Tracheal epithelial cell (primary cell): ENCODE results near the gene DRAXIN. TPM values are rescaled to one million over a fixed set of nuclear protein-coding genes. Genes with fewer than 3 reads are reported as not detected.

Experiments used
- total RNA-seq: library from RNA; depleted of rRNA; stranded (reverse); fragments of >200 nt; gene quantifications from 2 replicates; pipeline ENCODE4 v1.2.1, GENCODE V29; 2014

The DRAXIN gene, protein sequence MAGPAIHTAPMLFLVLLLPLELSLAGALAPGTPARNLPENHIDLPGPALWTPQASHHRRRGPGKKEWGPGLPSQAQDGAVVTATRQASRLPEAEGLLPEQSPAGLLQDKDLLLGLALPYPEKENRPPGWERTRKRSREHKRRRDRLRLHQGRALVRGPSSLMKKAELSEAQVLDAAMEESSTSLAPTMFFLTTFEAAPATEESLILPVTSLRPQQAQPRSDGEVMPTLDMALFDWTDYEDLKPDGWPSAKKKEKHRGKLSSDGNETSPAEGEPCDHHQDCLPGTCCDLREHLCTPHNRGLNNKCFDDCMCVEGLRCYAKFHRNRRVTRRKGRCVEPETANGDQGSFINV
- under 0.01 TPM in 1 of 2 replicates, not detected in the other for total RNA-seq

DNA sequence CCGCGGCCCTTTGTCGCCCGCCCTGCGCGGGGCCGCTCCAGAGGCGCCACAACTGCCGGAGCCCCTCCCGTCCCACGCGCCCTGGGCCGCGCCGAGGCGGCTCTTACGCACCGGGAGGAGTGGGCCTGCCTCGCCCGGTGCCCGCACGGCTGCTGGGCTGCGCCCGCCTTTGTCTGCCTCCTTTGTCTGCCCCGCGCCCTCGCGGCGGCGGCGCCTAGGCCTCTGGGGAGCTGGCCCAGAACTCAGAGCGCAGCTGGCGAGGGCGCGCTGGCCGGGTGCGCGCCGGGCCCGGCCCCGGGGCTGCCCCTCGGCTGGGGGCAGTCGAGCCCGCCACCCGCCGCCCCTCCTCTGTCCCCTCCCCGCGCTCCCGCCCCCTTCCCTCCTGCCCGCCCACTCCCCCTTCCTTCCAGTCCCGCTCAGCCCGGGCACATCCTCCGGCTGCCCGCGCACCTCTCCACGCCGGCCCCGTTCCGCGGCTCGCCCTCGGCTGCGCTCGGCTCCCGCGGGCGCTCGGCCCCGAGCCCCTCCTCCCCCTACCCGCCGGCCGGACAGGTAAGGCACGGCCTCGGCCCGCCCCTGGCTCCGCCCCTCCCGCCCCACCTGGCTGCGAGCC lies at the start of gene DRAXIN:
Gene DRAXIN (plus strand): TSS at position 409 of the 613 bp plus-strand sequence. CDS start 14,549 bp downstream, outside the sequence.

DNA sequence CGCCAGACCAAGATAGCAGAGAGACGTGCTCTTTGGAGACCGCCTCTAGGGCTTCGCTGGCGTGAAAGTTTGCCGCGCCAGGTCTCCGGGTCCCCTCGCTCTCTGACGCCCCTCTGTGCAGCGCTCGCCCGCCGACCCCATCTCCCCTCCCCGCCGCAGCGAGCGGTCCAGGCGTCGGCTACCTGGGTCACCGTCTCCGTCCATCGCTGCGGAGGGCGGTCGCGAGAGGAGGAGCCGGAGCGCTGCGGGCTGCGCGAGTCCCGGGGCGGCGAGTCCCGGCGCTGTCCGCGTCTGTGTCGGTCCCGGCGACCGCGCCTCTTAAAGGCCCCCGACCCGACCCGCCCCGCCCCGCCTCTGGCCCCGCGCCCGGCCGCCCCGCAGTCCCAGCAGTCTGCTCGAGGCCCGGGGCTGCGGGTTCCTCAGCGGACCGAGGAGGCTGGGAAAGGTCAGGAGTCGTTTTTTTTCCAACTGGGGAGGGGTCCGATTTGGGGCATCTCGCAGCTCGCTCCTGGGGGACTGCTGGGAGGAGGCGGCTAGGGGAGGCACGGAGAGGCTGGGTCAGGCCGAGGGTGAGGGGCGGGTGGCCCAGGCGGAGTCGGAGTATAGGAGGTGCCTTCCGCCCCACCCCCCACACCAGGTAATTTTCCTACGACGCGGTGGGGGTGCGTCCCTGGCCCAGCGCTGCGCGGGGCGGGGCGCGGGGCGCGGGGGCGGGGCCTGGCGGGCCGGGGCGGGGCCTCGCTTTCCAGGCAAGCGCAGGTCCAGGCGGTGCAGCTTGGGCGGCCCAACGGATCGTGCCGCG lies 37.2 kb upstream of the DRAXIN start, which contains the start of the genes FBXO2 and FBXO44:
Gene FBXO2 (minus strand): TSS at position 293 of the 802 bp plus-strand sequence. CDS start 89 bp downstream, at position 204.
Gene FBXO44 (plus strand): TSS at position 741 of the 802 bp plus-strand sequence. CDS start 959 bp downstream, outside the sequence.

DNA sequence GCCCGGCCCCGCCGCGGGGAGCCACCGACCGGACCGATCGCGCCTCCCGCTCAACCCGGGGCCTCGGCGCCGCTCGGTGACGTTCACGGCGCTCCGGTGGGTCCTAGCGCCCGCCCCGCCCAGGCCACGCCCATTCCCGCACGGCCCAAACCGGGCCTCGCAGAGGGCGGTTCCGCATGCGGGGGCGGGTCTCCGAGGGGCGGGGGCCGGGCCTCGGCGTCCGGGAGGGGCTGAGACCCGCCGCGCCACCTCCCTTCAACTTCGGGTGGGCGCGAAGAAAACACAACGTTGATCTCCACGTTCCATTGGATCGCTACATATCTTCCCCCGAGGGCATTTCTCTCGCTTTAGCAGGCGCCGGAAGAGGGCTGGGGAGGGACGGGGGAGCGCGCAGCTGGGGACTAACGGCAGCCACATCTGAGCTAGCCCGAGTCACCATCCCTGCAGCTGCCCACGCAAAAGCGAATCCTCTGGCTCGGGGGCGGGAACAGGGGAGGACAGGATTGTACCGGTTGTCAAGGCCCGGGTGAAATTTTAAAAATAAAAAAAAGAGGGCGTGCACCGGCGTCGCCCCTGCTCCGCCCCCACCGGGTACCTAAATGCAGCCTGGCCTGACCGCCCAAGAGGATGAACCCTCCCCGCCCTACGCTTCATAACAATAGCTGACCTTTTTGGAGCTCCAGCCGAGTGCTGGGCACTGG lies 10.3 kb upstream of the DRAXIN start, which contains the start of gene MAD2L2:
Gene MAD2L2 (minus strand): TSS at position 78 of the 701 bp plus-strand sequence. CDS start 547 bp downstream, outside the sequence.

DNA sequence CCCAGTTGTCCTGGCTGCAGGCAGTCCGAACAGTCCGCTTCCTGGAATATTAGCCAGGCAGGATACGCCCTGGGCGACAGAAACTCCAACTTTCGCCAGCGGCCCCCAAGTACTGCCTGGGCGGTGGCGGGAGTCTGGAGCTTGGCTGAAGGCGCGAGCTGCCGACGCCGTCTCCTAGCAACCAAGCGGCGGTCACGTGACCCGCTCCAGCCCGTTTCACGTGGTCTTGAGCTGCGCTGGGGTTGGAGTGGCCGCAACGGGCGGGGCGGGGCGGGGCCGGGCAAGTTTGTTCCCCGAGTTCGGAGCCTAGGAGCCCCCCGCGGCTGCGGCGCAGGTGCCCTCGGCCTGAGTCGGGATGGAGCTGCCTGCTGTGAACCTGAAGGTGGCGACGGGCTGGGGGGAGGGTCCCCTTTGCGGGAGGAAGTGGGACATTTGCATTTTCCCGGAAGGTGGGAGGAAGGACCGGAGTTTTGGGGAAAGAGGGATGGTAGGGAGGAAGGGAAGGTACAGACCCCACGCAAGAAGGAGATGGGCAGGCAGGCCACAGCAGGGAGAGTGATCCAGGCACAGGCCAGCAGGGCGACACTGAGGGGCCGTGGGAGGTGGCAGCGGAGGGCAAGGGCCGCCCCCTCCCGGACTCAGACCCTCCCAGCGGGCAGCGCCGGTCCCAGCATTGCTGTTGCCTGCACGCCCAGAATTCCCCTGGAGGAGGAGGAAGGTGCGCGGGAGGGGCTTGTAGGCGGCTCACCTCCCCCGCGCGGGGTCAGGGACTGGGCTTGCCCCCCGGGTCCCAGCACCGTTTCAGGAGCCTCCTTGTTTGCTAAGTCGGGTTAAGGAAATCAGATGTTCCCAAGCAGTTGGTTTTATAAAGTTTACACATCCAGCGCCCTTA lies 44.6 kb downstream of the DRAXIN start, which contains the start of gene AGTRAP:
Gene AGTRAP (plus strand): TSS at position 283 of the 892 bp plus-strand sequence. CDS start 73 bp downstream, at position 356.

DNA sequence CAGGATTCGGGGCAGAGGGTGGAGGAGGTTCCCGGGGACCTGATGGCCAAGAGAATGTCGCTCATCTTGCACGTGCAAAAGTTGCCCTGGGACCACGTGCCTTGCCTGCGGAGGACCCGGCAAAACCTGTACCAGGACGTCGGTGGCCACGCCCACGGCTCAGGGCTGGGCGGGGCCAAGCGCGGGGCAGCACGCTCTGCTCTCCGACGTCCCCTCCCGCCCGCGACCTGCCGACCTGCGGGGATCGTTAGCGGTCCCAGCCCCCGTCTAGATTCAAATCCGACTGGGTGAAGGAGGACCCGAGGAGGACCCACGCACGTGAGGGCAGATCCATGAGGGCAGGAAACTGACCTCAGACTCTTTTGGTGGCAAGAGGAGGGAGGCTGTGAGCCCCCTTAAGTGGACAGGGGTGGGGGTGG lies 70.5 kb downstream of the DRAXIN start, which contains the start of gene C1orf167:
Gene C1orf167 (plus strand): TSS at position 206 of the 419 bp plus-strand sequence. CDS start 2,208 bp downstream, outside the sequence.

Other genes starting within 250 kb of the DRAXIN start
- under 0.01 and 1.2 TPM in 2 replicates for gene DISP3, start 212.6 kb upstream of the DRAXIN start, total RNA-seq
- 54.8 and 78.6 TPM in 2 replicates for gene FBXO2, start 37.3 kb upstream of the DRAXIN start, total RNA-seq
- gene FBXO44, start 36.8 kb upstream of the DRAXIN start, total RNA-seq = 18.5 and 21.7 TPM in 2 replicates
- 8.2 and 14.9 TPM in 2 replicates for gene FBXO6, start 27.5 kb upstream of the DRAXIN start, total RNA-seq
- 34.0 and 55.2 TPM in 2 replicates for gene MAD2L2, start 10.6 kb upstream of the DRAXIN start, total RNA-seq
- 98.5 and 99.8 TPM in 2 replicates for gene AGTRAP, start 44.4 kb downstream of the DRAXIN start, total RNA-seq
- not detected in 2 replicates for gene C1orf167, start 70.5 kb downstream of the DRAXIN start, total RNA-seq
- gene MTHFR, start 114.3 kb downstream of the DRAXIN start, total RNA-seq = 10.6 and 14.5 TPM in 2 replicates
- 3.6 and 5.8 TPM in 2 replicates for gene CLCN6, start 114.5 kb downstream of the DRAXIN start, total RNA-seq
- gene NPPA, start 156.1 kb downstream of the DRAXIN start, total RNA-seq = not detected in 2 replicates
- gene NPPB, start 167.2 kb downstream of the DRAXIN start, total RNA-seq = 0.48 TPM in 1 of 2 replicates, not detected in the other
- gene KIAA2013, start 234.7 kb downstream of the DRAXIN start, total RNA-seq = 86.5 and 98.3 TPM in 2 replicates
- gene PLOD1, start 243.0 kb downstream of the DRAXIN start, total RNA-seq = 62.2 and 144 TPM in 2 replicates